Thyroid gland (tissue), 4 donors: ENCODE measurements around the gene TEX48.

ENCODE experiments used
- CTCF ChIP-seq, 6 experiments: fragments of 200-600 bp in 3 of 6; fragments of 450-650 bp in 3 of 6; sonication (generic) in 3 of 6; IDR thresholded peaks; one replicate each; pipeline ENCODE4 v1.5.1; 2016 to 2019; ENCODE audit warnings: antibody characterized with exemption in 6 of 6, mild to moderate bottlenecking in 2 of 6, inconsistent platforms in 1 of 6, moderate library complexity in 1 of 6
- POLR2A ChIP-seq, 2 donors: fragments of 450-650 bp; IDR thresholded peaks; one replicate each; pipeline ENCODE4 v1.6.1; 2017; ENCODE audit warnings: antibody characterized with exemption in 2 of 2, mild to moderate bottlenecking in 2 of 2, moderate library complexity in 1 of 2

- no peak for TF ChIP-seq CTCF (IDR thresholded peaks at IDR 0.05)
- TF ChIP-seq POLR2A (IDR thresholded peaks at IDR 0.05): no peak
Measured at GRCh38 chr9:114693248-114693855, 11.4 kb upstream of the TEX48 start.
